Mammary epithelial cell (primary cell): ENCODE results near the gene SYNE3.

Experiments used
- CTCF ChIP-seq, 2 donors: IDR thresholded peaks in 1 of 2; conservative IDR thresholded peaks in 1 of 2; 2 replicates each; pipeline ENCODE4 v1.5.1; 2011 to 2012; ENCODE audit warnings: inconsistent platforms in 2 of 2, low read length in 2 of 2, mild to moderate bottlenecking in 2 of 2, control low read depth in 1 of 2, low read depth in 1 of 2; ENCODE audit not compliant: insufficient read depth in 1 of 2; ENCODE audit errors: extremely low read depth in 1 of 2
- EZH2 ChIP-seq: IDR thresholded peaks from 2 replicates; pipeline ENCODE4 v1.6.1; 2012; ENCODE audit warnings: low read length, inconsistent platforms, borderline replicate concordance

DNA sequence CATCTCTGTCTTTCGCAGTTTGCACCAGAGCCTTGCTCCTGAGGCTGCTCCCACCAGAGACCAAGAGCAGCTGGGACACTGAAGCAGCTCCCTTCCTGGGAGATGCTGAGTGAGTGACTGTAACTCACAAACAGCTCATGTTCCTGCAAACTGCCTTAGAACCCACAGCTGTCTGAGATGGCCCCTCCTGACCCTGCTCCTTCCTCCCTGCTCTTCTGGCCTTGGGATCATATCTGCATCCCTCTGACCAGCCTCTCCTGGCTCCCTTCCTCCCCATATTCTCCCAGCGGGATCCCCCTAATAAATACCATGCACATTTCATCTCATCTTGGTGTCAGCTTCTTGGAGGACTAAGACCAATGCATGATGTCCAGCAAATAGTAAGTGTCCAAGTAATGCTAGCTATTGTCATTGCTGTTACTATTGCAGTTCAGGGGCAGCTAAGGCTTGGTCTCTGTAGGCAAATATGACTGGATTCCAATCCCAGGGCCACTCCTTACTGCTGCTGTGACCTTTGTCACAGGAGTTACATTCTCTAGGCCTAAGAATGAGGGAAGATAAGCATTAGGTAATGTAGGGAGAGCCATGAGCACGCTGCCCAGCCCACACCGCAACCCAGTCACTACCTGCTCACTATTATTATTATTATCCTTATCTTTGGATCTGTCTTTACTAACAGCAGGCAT is 47.9 kb downstream of the SYNE3 start:
- TF ChIP-seq CTCF (conservative IDR thresholded peaks at IDR 0.05 in 1 of 2, IDR thresholded peaks at IDR 0.05 in 1 of 2; ENCODE audit: extremely low read depth in 1 of 2, insufficient read depth in 1 of 2, low read depth in 1 of 2, low read length in 2 of 2) (no peak), EZH2 (no peak)
